Measurements from ENCODE around the gene FASN.

Gene FASN

GRCh38 chr17:82127315-82127595 lies 29.2 kb upstream of the FASN start:
- FAIRE-seq (no peak), DNase-seq (ENCODE audit: insufficient read length) (no peak)
- TF ChIP-seq TAF1 (IDR thresholded peaks at IDR 0.05; ENCODE audit: borderline replicate concordance, low read depth, low read length) (no peak), POLR2A (IDR thresholded peaks at IDR 0.05; ENCODE audit: low read depth, low read length) (no peak), POLR2AphosphoS5 (IDR thresholded peaks at IDR 0.05; ENCODE audit: low read depth, low read length) (no peak)

- no peak for FAIRE-seq
These were observed 28.7 kb upstream of the FASN start for GRCh38 chr17:82126556-82127314.

GRCh38 chr17:82124101-82124500 lies 26.1 kb upstream of the FASN start:
- DNase-seq (ENCODE audit: insufficient read length) (no peak), FAIRE-seq (no peak)
- TF ChIP-seq POLR2AphosphoS5 (IDR thresholded peaks at IDR 0.05; ENCODE audit: low read depth, low read length) (no peak), POLR2A (IDR thresholded peaks at IDR 0.05; ENCODE audit: low read depth, low read length) (no peak), TAF1 (IDR thresholded peaks at IDR 0.05; ENCODE audit: borderline replicate concordance, low read depth, low read length) (no peak)

More at GRCh38 chr17:82126556-82127314, 28.7 kb upstream of the FASN start:
- TF ChIP-seq TAF1 (IDR thresholded peaks at IDR 0.05; ENCODE audit: borderline replicate concordance, low read depth, low read length): no peak
- no peak for TF ChIP-seq POLR2A (IDR thresholded peaks at IDR 0.05; ENCODE audit: low read depth, low read length)
- no peak for TF ChIP-seq POLR2AphosphoS5 (IDR thresholded peaks at IDR 0.05; ENCODE audit: low read depth, low read length)
- no peak for DNase-seq (ENCODE audit: insufficient read length)

- FAIRE-seq (no peak), DNase-seq (ENCODE audit: insufficient read length) (no peak)
- no peak for TF ChIP-seq POLR2AphosphoS5 (IDR thresholded peaks at IDR 0.05; ENCODE audit: low read depth, low read length)
- TF ChIP-seq TAF1 (IDR thresholded peaks at IDR 0.05; ENCODE audit: borderline replicate concordance, low read depth, low read length): no peak
- TF ChIP-seq POLR2A (IDR thresholded peaks at IDR 0.05; ENCODE audit: low read depth, low read length): no peak
These were observed 23.9 kb upstream of the FASN start for GRCh38 chr17:82121660-82122629.

GRCh38 chr17:82121246-82121645 lies 23.2 kb upstream of the FASN start:
- TF ChIP-seq POLR2A (IDR thresholded peaks at IDR 0.05; ENCODE audit: low read depth, low read length): no peak
- FAIRE-seq (no peak), DNase-seq (ENCODE audit: insufficient read length) (no peak)

GRCh38 chr17:82120148-82120547 lies 22.1 kb upstream of the FASN start:
- no peak for FAIRE-seq
- TF ChIP-seq POLR2AphosphoS5 (IDR thresholded peaks at IDR 0.05; ENCODE audit: low read depth, low read length) (no peak), TAF1 (IDR thresholded peaks at IDR 0.05; ENCODE audit: borderline replicate concordance, low read depth, low read length) (no peak), POLR2A (IDR thresholded peaks at IDR 0.05; ENCODE audit: low read depth, low read length) (no peak)
- DNase-seq (ENCODE audit: insufficient read length): no peak

- DNase-seq (ENCODE audit: insufficient read length) (no peak), FAIRE-seq (no peak)
- TF ChIP-seq POLR2A (IDR thresholded peaks at IDR 0.05; ENCODE audit: low read depth, low read length) (no peak), TAF1 (IDR thresholded peaks at IDR 0.05; ENCODE audit: borderline replicate concordance, low read depth, low read length) (no peak), POLR2AphosphoS5 (IDR thresholded peaks at IDR 0.05; ENCODE audit: low read depth, low read length) (no peak)
These were observed 20.9 kb upstream of the FASN start for GRCh38 chr17:82118815-82119380.

- no peak for DNase-seq (ENCODE audit: insufficient read length)
- TF ChIP-seq POLR2AphosphoS5 (IDR thresholded peaks at IDR 0.05; ENCODE audit: low read depth, low read length): no peak
- TF ChIP-seq TAF1 (IDR thresholded peaks at IDR 0.05; ENCODE audit: borderline replicate concordance, low read depth, low read length): no peak
- TF ChIP-seq POLR2A (IDR thresholded peaks at IDR 0.05; ENCODE audit: low read depth, low read length): no peak
- no peak for FAIRE-seq
These were observed 20.3 kb upstream of the FASN start for GRCh38 chr17:82118168-82118814.

- DNase-seq (ENCODE audit: insufficient read length): no peak
- FAIRE-seq: no peak
These were observed 19.4 kb upstream of the FASN start for GRCh38 chr17:82117139-82118090.

GRCh38 chr17:82116246-82116645 lies 18.2 kb upstream of the FASN start:
- DNase-seq (ENCODE audit: insufficient read length): no peak
- no peak for FAIRE-seq
- TF ChIP-seq TAF1 (IDR thresholded peaks at IDR 0.05; ENCODE audit: borderline replicate concordance, low read depth, low read length): no peak
- no peak for TF ChIP-seq POLR2A (IDR thresholded peaks at IDR 0.05; ENCODE audit: low read depth, low read length)
- TF ChIP-seq POLR2AphosphoS5 (IDR thresholded peaks at IDR 0.05; ENCODE audit: low read depth, low read length): no peak

More at GRCh38 chr17:82117139-82118090, 19.4 kb upstream of the FASN start:
- no peak for TF ChIP-seq POLR2A (IDR thresholded peaks at IDR 0.05; ENCODE audit: low read depth, low read length)
- no peak for TF ChIP-seq POLR2AphosphoS5 (IDR thresholded peaks at IDR 0.05; ENCODE audit: low read depth, low read length)
- TF ChIP-seq TAF1 (IDR thresholded peaks at IDR 0.05; ENCODE audit: borderline replicate concordance, low read depth, low read length): no peak

Measured in GM12892 (cell line).